Nephron progenitor cell (in vitro differentiated cells): ENCODE data around the gene BMI1.
"Not testable (repeated sequence)": the region's sequence is repeated elsewhere in the genome, so short reads cannot be mapped to it uniquely, and the experiment has no call there.

Source experiments
- DNase-seq: peaks from one replicate; pipeline ENCODE4 v3.0.0; 2021
- H3K27ac Mint-ChIP-seq: 2 replicates; pipeline ENCODE4 v1.8.0; 2021; ENCODE audit warnings: mild to moderate bottlenecking, moderate library complexity, mixed read lengths
- H3K27me3 Mint-ChIP-seq: 2 replicates; pipeline ENCODE4 v1.8.0; 2021; ENCODE audit warnings: mild to moderate bottlenecking, low read depth, mixed read lengths; ENCODE audit not compliant: poor library complexity
- H3K36me3 Mint-ChIP-seq: 2 replicates; pipeline ENCODE4 v1.8.0; 2021; ENCODE audit warnings: low read depth, mixed read lengths
- H3K4me1 Mint-ChIP-seq: 2 replicates; pipeline ENCODE4 v1.8.0; 2021; ENCODE audit warnings: mixed read lengths
- H3K4me3 Mint-ChIP-seq: 2 replicates; pipeline ENCODE4 v1.8.0; 2021; ENCODE audit warnings: mild to moderate bottlenecking, moderate library complexity, mixed read lengths
- H3K9me3 Mint-ChIP-seq: 2 replicates; pipeline ENCODE4 v1.8.0; 2021; ENCODE audit warnings: mild to moderate bottlenecking, moderate library complexity, mixed read lengths
- TF ChIP-seq, protein P1 (sequence below): fragments of 200-600 bp; sonication (generic); IDR thresholded peaks from 2 replicates; pipeline ENCODE4 v1.5.0; 2021; ENCODE audit warnings: antibody characterized with exemption

Gene BMI1

GRCh38 chr10:22294694-22295093 lies 26.2 kb upstream of the BMI1 start:
- H3K9me3 Mint-ChIP-seq, result peaks cover 4% of the 10 kb centered on the region
- DNase-seq, result no peak
- TF ChIP-seq, protein P1, sequence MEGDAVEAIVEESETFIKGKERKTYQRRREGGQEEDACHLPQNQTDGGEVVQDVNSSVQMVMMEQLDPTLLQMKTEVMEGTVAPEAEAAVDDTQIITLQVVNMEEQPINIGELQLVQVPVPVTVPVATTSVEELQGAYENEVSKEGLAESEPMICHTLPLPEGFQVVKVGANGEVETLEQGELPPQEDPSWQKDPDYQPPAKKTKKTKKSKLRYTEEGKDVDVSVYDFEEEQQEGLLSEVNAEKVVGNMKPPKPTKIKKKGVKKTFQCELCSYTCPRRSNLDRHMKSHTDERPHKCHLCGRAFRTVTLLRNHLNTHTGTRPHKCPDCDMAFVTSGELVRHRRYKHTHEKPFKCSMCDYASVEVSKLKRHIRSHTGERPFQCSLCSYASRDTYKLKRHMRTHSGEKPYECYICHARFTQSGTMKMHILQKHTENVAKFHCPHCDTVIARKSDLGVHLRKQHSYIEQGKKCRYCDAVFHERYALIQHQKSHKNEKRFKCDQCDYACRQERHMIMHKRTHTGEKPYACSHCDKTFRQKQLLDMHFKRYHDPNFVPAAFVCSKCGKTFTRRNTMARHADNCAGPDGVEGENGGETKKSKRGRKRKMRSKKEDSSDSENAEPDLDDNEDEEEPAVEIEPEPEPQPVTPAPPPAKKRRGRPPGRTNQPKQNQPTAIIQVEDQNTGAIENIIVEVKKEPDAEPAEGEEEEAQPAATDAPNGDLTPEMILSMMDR, result no peak
- no peak overlapping the region for H3K4me3 Mint-ChIP-seq
- H3K4me1 Mint-ChIP-seq, result no peaks in the 10 kb centered on the region
- no peak overlapping the region for H3K27ac Mint-ChIP-seq
- H3K27me3 Mint-ChIP-seq, result peaks cover 30% of the 10 kb centered on the region
- no peaks in the 10 kb centered on the region for H3K36me3 Mint-ChIP-seq

- H3K27ac Mint-ChIP-seq, result no peak overlapping the region
- DNase-seq, result no peak
- peaks cover 24% of the 10 kb centered on the region for H3K27me3 Mint-ChIP-seq
- TF ChIP-seq, protein P1, result no peak
- H3K4me1 Mint-ChIP-seq, result no peaks in the 10 kb centered on the region
- H3K36me3 Mint-ChIP-seq, result no peaks in the 10 kb centered on the region
- H3K9me3 Mint-ChIP-seq, result no peaks in the 10 kb centered on the region
- no peak overlapping the region for H3K4me3 Mint-ChIP-seq
These were observed 19.7 kb upstream of the BMI1 start for GRCh38 chr10:22301193-22301592.

GRCh38 chr10:22303461-22303860 lies 17.4 kb upstream of the BMI1 start:
- TF ChIP-seq, protein P1, result no peak
- Mint-ChIP-seq H3K36me3 (no peaks in the 10 kb centered on the region), H3K27ac (no peak overlapping the region), H3K27me3 (peaks cover 9% of the 10 kb centered on the region), H3K4me3 (no peak overlapping the region), H3K4me1 (no peaks in the 10 kb centered on the region), H3K9me3 (no peaks in the 10 kb centered on the region)
- DNase-seq, result no peak

GRCh38 chr10:22305721-22306120 lies 15.2 kb upstream of the BMI1 start:
- no peaks in the 10 kb centered on the region for H3K9me3 Mint-ChIP-seq
- H3K27ac Mint-ChIP-seq, result no peak overlapping the region
- H3K4me1 Mint-ChIP-seq, result no peaks in the 10 kb centered on the region
- DNase-seq, result no peak
- TF ChIP-seq, protein P1, result no peak
- H3K27me3 Mint-ChIP-seq, result peaks cover 9% of the 10 kb centered on the region
- no peaks in the 10 kb centered on the region for H3K36me3 Mint-ChIP-seq
- no peak overlapping the region for H3K4me3 Mint-ChIP-seq

DNA sequence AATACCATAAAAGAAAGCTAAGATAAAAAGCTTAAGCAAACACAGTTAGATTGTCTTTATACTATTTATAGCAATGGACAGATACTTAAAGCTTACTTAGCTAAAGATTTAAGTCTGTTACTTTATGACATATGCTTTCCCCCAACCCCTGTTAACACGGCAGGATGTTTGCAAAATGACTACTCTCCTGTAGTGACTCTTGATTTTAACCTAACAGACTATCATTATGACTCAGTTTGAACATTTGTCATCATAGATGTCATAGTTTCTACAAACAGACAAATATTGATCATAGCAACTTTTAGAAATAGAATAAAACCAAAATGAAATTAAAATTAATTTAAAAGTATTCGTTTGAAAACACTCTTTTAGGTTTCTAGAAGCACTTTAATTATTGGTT lies 12.5 kb upstream of the BMI1 start:
- H3K9me3 Mint-ChIP-seq, result no peaks in the 10 kb centered on the region
- H3K4me1 Mint-ChIP-seq, result no peaks in the 10 kb centered on the region
- H3K27me3 Mint-ChIP-seq, result peaks cover 15% of the 10 kb centered on the region
- no peak overlapping the region for H3K27ac Mint-ChIP-seq
- H3K4me3 Mint-ChIP-seq, result no peak overlapping the region
- no peak for DNase-seq
- TF ChIP-seq, protein P1, result no peak
- H3K36me3 Mint-ChIP-seq, result no peaks in the 10 kb centered on the region

DNA sequence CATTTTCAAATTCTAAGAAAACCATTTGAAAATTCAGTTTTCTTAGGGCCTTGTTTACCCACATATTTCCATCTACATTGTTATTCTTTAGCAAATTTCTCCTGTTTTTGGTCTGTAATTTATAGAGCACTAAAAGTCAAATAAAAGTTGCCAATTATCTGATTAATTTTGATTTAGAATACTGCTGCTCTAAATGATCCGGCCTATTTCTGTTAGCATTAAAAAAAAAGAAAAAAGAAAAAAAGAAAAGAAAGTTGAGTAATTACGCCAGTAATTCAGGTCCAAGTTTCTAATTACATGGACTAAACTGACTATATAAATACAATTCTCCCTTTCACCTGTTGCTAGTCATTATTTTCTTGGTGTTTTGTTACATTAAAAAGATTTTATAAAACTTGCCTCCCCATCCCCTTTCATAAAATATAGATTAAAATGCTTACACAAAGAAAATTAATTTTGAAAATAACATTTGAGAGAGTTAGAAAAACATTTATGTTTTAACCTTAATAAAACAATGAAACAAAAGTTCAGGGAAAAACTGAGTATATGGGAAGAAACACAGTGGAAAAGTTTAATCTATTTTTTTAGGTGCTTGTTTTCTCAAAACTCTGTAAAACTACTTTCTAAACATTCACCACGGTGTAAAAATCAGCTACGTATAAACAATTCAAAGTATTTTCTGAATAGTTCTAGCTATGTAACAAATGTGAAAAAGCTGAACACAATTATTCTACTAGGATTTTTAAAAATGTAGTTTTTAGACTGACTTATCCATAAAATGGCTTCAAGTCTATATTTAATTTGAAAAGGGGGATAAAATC lies 11.5 kb upstream of the BMI1 start:
- H3K9me3 Mint-ChIP-seq, result no peaks in the 10 kb centered on the region
- no peak overlapping the region for H3K27ac Mint-ChIP-seq
- TF ChIP-seq, protein P1, result no peak
- no peak overlapping the region for H3K4me3 Mint-ChIP-seq
- no peak for DNase-seq
- H3K36me3 Mint-ChIP-seq, result no peaks in the 10 kb centered on the region
- H3K4me1 Mint-ChIP-seq, result no peaks in the 10 kb centered on the region
- peaks cover 19% of the 10 kb centered on the region for H3K27me3 Mint-ChIP-seq

DNA sequence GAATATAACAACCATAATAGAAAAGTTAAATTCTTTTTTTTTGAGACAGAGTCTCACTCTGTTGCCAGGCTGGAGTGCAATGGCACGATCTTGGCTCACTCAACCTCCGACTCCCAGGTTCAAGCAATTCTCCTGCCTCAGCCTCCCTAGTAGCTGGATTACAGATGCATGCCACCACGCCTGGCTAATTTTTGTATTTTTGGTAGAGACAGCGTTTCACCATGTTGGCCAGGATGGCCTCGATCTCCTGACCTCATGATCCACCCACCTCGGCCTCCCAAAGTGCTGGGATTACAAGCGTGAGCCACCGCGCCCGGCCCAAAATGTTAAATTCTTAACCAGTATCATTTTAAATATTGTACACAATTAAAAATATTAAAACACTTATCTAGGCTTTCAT lies 10.9 kb upstream of the BMI1 start:
- not testable (repeated sequence) for H3K4me1 Mint-ChIP-seq, H3K27ac Mint-ChIP-seq, H3K9me3 Mint-ChIP-seq, H3K4me3 Mint-ChIP-seq, DNase-seq, H3K36me3 Mint-ChIP-seq
- H3K27me3 Mint-ChIP-seq, result peaks cover 24% of the 10 kb centered on the region
